OCI-LY1 (cell line): ENCODE measurements around the gene HOXA5.

Source experiments
- H2AFZ ChIP-seq: fragments of 200-600 bp; sonication (generic), shearing (Covaris generic); 2 replicates; pipeline ENCODE4 v1.6.0; 2014; ENCODE audit warnings: antibody characterized with exemption, mild to moderate bottlenecking, low read length
- H3F3A ChIP-seq: fragments of 200-600 bp; sonication (generic), shearing (Covaris generic); 2 replicates; pipeline ENCODE4 v1.6.0; 2014; ENCODE audit warnings: mild to moderate bottlenecking, antibody characterized with exemption, low read length, moderate library complexity; ENCODE audit not compliant: insufficient read depth
- H3K27ac ChIP-seq: fragments of 200-600 bp; sonication (generic); 2 replicates; pipeline ENCODE4 v1.5.1; 2014; ENCODE audit warnings: low read length, mixed run types, mild to moderate bottlenecking, low read depth; ENCODE audit not compliant: poor library complexity, severe bottlenecking
- H3K27me3 ChIP-seq: fragments of 200-600 bp; sonication (generic); 2 replicates; pipeline ENCODE4 v1.6.0; 2014; ENCODE audit warnings: antibody characterized with exemption, mild to moderate bottlenecking, low read length, moderate library complexity; ENCODE audit not compliant: insufficient read depth
- H3K36me3 ChIP-seq: fragments of 200-600 bp; sonication (generic); 2 replicates; pipeline ENCODE4 v1.6.1; 2014; ENCODE audit warnings: mild to moderate bottlenecking, antibody characterized with exemption, low read length, moderate library complexity, mixed read lengths; ENCODE audit not compliant: insufficient read depth
- H3K4me1 ChIP-seq: fragments of 200-600 bp; sonication (generic); 2 replicates; pipeline ENCODE4 v1.5.1; 2014; ENCODE audit warnings: mild to moderate bottlenecking, low read length, moderate library complexity; ENCODE audit not compliant: insufficient read depth, severe bottlenecking
- H3K4me2 ChIP-seq: fragments of 200-600 bp; sonication (generic), shearing (Covaris generic); 2 replicates; pipeline ENCODE4 v1.6.1; 2014; ENCODE audit warnings: low read length
- H3K4me3 ChIP-seq: fragments of 200-600 bp; sonication (generic); 2 replicates; pipeline ENCODE4 v1.5.1; 2014; ENCODE audit warnings: low read length, low read depth, mild to moderate bottlenecking, mixed read lengths; ENCODE audit not compliant: poor library complexity, severe bottlenecking
- H3K79me2 ChIP-seq: fragments of 200-600 bp; shearing (Covaris generic); 2 replicates; pipeline ENCODE4 v1.6.1; 2016; ENCODE audit warnings: mixed run types, low read length, mixed read lengths; ENCODE audit not compliant: insufficient read depth
- H3K9ac ChIP-seq: fragments of 200-600 bp; sonication (generic), shearing (Covaris generic); 2 replicates; pipeline ENCODE4 v1.6.1; 2014; ENCODE audit warnings: mild to moderate bottlenecking, low read length, mixed read lengths
- H3K9me2 ChIP-seq: fragments of 200-600 bp; sonication (generic), shearing (Covaris generic); 2 replicates; pipeline ENCODE4 v1.6.1; 2014; ENCODE audit warnings: low read depth, mild to moderate bottlenecking, low read length, mixed read lengths
- H3K9me3 ChIP-seq: fragments of 200-600 bp; shearing (Covaris generic); 2 replicates; pipeline ENCODE4 v1.6.1; 2014; ENCODE audit warnings: low read length, mixed read lengths
- H4K20me1 ChIP-seq: fragments of 200-600 bp; sonication (generic), shearing (Covaris generic); 2 replicates; pipeline ENCODE4 v1.6.0; 2016; ENCODE audit warnings: mild to moderate bottlenecking, low read length; ENCODE audit not compliant: insufficient read depth
- CTCF ChIP-seq: fragments of 200-600 bp; sonication (generic), shearing (Covaris generic); IDR thresholded peaks from 2 replicates; pipeline ENCODE4 v1.5.1; 2017; ENCODE audit warnings: mild to moderate bottlenecking, antibody characterized with exemption, low read length, moderate library complexity, mixed read lengths
- EZH2 ChIP-seq: fragments of 200-600 bp; sonication (generic), shearing (Covaris generic); IDR thresholded peaks from 2 replicates; pipeline ENCODE4 v1.8.0; 2017; ENCODE audit warnings: borderline replicate concordance, mixed run types, mild to moderate bottlenecking, antibody characterized with exemption, low read length, moderate library complexity, mixed read lengths

Gene HOXA5

GRCh38 chr7:27144781-27145164, 1.3 kb upstream of the HOXA5 start:
- H3K4me1 ChIP-seq = peaks cover 49% of the 10 kb centered on the region
- TF ChIP-seq CTCF = no peak
- H3K79me2 ChIP-seq = no peaks in the 10 kb centered on the region
- H3K9ac ChIP-seq = no peak overlapping the region
- no peaks in the 10 kb centered on the region for H3K36me3 ChIP-seq
- no peaks in the 10 kb centered on the region for H3F3A ChIP-seq
- no peak overlapping the region for H3K27ac ChIP-seq
- H2AFZ ChIP-seq = no peak overlapping the region
- H3K4me2 ChIP-seq = no peak overlapping the region
- H3K9me3 ChIP-seq = no peaks in the 10 kb centered on the region
- peaks cover 16% of the 10 kb centered on the region; the same call in 1 of the 2 replicates for H3K27me3 ChIP-seq
- no peaks in the 10 kb centered on the region for H3K9me2 ChIP-seq
- no peak overlapping the region for H3K4me3 ChIP-seq
- no peaks in the 10 kb centered on the region for H4K20me1 ChIP-seq

- peak overlapping the region; percentile 82 for H3K4me2 ChIP-seq
Observed at GRCh38 chr7:27143950-27144780, 684 bp upstream of the HOXA5 start.

GRCh38 chr7:27142580-27143022, 880 bp downstream of the HOXA5 start:
- no peaks in the 10 kb centered on the region for H3K36me3 ChIP-seq
- H2AFZ ChIP-seq = no peak overlapping the region
- peak overlapping the region; percentile 47; the same call in 1 of the 2 replicates for H3K9ac ChIP-seq
- TF ChIP-seq EZH2 = no peak
- no peak for TF ChIP-seq CTCF
- H3K4me1 ChIP-seq = peaks cover 29% of the 10 kb centered on the region
- H3K27ac ChIP-seq = no peak overlapping the region
- peaks cover 4% of the 10 kb centered on the region; the same call in 1 of the 2 replicates for H3K27me3 ChIP-seq
- H3K4me3 ChIP-seq = peak overlapping the region; percentile 67
- H4K20me1 ChIP-seq = no peaks in the 10 kb centered on the region
- no peaks in the 10 kb centered on the region for H3K9me2 ChIP-seq
- no peaks in the 10 kb centered on the region for H3K9me3 ChIP-seq
- no peaks in the 10 kb centered on the region for H3F3A ChIP-seq
- H3K4me2 ChIP-seq = peak overlapping the region; percentile 82
- H3K79me2 ChIP-seq = no peaks in the 10 kb centered on the region

More at GRCh38 chr7:27143950-27144780, 684 bp upstream of the HOXA5 start:
- H3K27me3 ChIP-seq = peaks cover 13% of the 10 kb centered on the region; the same call in 1 of the 2 replicates
- no peaks in the 10 kb centered on the region for H3K9me2 ChIP-seq
- no peak overlapping the region for H3K9ac ChIP-seq
- no peak overlapping the region for H3K27ac ChIP-seq
- no peaks in the 10 kb centered on the region for H3F3A ChIP-seq
- H3K36me3 ChIP-seq = no peaks in the 10 kb centered on the region
- no peak overlapping the region for H2AFZ ChIP-seq
- H3K79me2 ChIP-seq = no peaks in the 10 kb centered on the region
- H3K9me3 ChIP-seq = no peaks in the 10 kb centered on the region
- H3K4me3 ChIP-seq = peak overlapping the region; percentile 67
- TF ChIP-seq CTCF (0 out of 2 replicates have a peak, but pooled peaks have one; percentile 5), EZH2 (no peak)
- H3K4me1 ChIP-seq = peaks cover 43% of the 10 kb centered on the region
- no peaks in the 10 kb centered on the region for H4K20me1 ChIP-seq
